ENCODE measurements around the gene ATAD2B. TPM values are rescaled to one million over a fixed set of nuclear protein-coding genes. Genes with fewer than 3 reads are reported as not detected.
"Not testable (repeated sequence)": the region's sequence is repeated elsewhere in the genome, so short reads cannot be mapped to it uniquely, and the experiment has no call there.

The ATAD2B gene
- total RNA-seq, 1 experiment from 2014 or later = 19.7 TPM

DNA sequence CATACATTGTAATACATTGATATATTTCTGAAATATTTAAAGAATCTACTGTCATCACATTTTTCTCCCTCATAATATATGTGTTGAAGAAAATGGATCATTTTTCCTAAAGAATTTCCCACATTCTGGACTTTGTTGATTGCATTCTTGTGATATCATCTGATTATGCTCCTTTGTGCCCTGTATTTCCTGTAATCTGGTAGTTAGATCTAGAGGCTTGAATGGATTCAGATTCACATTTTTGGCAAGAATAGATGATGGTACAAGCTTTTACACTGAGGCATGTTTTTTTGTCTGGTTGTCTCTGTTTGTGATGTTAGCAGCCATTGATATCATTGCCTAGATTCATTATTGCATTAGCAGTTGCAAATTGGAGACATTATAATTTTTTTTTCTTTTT is 26.7 kb upstream of the ATAD2B start:
- BruUV-seq (replicated peaks) = no TSS peak
- H3K4me1 Mint-ChIP-seq (ENCODE audit: insufficient read depth, unreplicated experiment) = no peaks in the 10 kb centered on the region
- no peak for DNase-seq (ENCODE audit: unreplicated experiment)
- H3K9me3 Mint-ChIP-seq (ENCODE audit: unreplicated experiment) = no peaks in the 10 kb centered on the region
- CTCF ChIA-PET = no interaction called here
- H3K36me3 Mint-ChIP-seq (ENCODE audit: insufficient read depth, unreplicated experiment) = no peaks in the 10 kb centered on the region
- intact Hi-C loops (cut with micrococcal nuclease) = no loop called here
- no peak overlapping the region for H3K4me3 Mint-ChIP-seq (ENCODE audit: unreplicated experiment)
- no peaks in the 10 kb centered on the region for H3K27me3 Mint-ChIP-seq (ENCODE audit: insufficient read depth, unreplicated experiment)
- no peak overlapping the region for H3K27ac Mint-ChIP-seq (ENCODE audit: low read depth, unreplicated experiment)
- TF ChIP-seq, protein P1, sequence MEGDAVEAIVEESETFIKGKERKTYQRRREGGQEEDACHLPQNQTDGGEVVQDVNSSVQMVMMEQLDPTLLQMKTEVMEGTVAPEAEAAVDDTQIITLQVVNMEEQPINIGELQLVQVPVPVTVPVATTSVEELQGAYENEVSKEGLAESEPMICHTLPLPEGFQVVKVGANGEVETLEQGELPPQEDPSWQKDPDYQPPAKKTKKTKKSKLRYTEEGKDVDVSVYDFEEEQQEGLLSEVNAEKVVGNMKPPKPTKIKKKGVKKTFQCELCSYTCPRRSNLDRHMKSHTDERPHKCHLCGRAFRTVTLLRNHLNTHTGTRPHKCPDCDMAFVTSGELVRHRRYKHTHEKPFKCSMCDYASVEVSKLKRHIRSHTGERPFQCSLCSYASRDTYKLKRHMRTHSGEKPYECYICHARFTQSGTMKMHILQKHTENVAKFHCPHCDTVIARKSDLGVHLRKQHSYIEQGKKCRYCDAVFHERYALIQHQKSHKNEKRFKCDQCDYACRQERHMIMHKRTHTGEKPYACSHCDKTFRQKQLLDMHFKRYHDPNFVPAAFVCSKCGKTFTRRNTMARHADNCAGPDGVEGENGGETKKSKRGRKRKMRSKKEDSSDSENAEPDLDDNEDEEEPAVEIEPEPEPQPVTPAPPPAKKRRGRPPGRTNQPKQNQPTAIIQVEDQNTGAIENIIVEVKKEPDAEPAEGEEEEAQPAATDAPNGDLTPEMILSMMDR (IDR thresholded peaks at IDR 0.05; ENCODE audit: unreplicated experiment) = no peak
- POLR2A ChIA-PET = interaction anchor here (1.3 kb wide), 1 partner anchor 27 kb away, joined by 5 read pairs; the partner anchor contains the start of gene ATAD2B

DNA sequence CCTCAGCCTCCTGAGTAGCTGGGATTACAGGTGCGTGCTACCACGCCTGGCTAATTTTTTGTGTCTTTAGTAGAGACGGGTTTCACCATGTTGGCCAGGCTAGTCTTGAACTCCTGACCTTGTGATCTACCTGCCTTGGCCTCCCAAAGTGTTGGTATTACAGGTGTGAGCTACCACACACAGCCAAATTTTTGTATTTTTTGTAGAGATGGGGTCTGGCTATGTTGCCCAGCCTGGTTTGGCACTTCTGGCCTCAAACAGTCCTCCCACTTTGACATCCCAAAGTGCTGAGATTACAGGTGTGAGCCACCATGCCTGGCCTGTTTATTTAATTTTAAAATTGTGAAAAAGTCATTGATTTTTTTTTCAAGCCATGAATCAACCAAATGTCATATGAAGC is 25.6 kb upstream of the ATAD2B start:
- H3K9me3 Mint-ChIP-seq (ENCODE audit: unreplicated experiment); H3K4me3 Mint-ChIP-seq (ENCODE audit: unreplicated experiment); H3K4me1 Mint-ChIP-seq (ENCODE audit: insufficient read depth, unreplicated experiment); DNase-seq (ENCODE audit: unreplicated experiment); intact Hi-C loops (cut with micrococcal nuclease); H3K36me3 Mint-ChIP-seq (ENCODE audit: insufficient read depth, unreplicated experiment); H3K27ac Mint-ChIP-seq (ENCODE audit: low read depth, unreplicated experiment); H3K27me3 Mint-ChIP-seq (ENCODE audit: insufficient read depth, unreplicated experiment); BruUV-seq (replicated peaks): not testable (repeated sequence)
- ChIA-PET CTCF (interaction anchor here (0.8 kb wide), 1 partner anchor 25 kb away, joined by 5 read pairs; the partner anchor contains the start of gene ATAD2B), POLR2A (interaction anchor here (4.4 kb wide), 1 partner anchor 11 kb away, joined by 20 read pairs; the partner anchor contains the start of gene UBXN2A)

DNA sequence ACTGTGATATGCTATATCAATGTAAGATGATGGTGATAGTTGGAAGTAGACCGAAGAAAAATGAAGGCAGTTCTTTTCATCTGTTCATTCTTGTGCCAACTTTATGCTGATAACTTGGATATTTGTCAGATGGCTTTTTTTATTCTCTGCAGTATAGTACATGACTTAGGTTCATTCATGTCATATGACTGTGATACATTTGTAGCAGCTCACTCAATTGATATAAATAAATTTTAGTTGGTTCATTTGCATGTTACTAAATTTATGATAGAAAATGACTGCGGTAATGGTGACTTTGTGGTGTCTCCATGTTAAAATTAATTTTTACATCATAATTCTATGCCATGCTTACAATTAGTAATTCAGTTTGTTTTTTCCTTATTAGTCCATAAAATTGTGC is 20.4 kb upstream of the ATAD2B start:
- POLR2A ChIA-PET = no interaction called here
- H3K9me3 Mint-ChIP-seq (ENCODE audit: unreplicated experiment) = no peaks in the 10 kb centered on the region
- peaks cover 13% of the 10 kb centered on the region for H3K36me3 Mint-ChIP-seq (ENCODE audit: insufficient read depth, unreplicated experiment)
- intact Hi-C loops (cut with micrococcal nuclease) = no loop called here
- no peak for DNase-seq (ENCODE audit: unreplicated experiment)
- H3K27me3 Mint-ChIP-seq (ENCODE audit: insufficient read depth, unreplicated experiment) = no peaks in the 10 kb centered on the region
- TF ChIP-seq, protein P1 (IDR thresholded peaks at IDR 0.05; ENCODE audit: unreplicated experiment) = no peak
- H3K4me1 Mint-ChIP-seq (ENCODE audit: insufficient read depth, unreplicated experiment) = peaks cover 9% of the 10 kb centered on the region
- no peak overlapping the region for H3K4me3 Mint-ChIP-seq (ENCODE audit: unreplicated experiment)
- CTCF ChIA-PET = interaction anchor here (1.7 kb wide), 1 partner anchor 21 kb away, joined by 5 read pairs; the partner anchor contains the start of gene ATAD2B
- H3K27ac Mint-ChIP-seq (ENCODE audit: low read depth, unreplicated experiment) = no peak overlapping the region
- BruUV-seq (replicated peaks) = no TSS peak

DNA sequence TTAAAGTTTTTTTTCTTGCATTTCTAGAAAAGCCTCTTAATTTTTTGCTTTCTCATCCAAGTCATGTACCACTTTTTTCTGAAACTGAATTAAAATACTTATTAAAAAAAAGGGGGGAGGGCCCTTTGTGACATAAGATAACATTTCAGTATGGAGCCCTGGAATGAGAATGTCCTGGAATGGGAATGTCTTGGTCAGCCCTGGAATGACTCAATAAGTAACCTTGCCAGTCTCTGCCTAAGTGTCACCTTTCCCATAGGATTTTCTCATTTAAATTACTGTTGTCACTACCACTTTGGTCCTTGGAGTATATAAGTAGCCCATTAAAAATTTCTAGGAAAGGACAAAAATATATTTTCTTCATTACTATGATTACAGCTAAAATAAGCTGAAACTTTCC is 18.1 kb upstream of the ATAD2B start:
- POLR2A ChIA-PET = interaction anchor here (1.0 to 1.4 kb wide), 2 partner anchors 17 to 19 kb away, joined by 3 to 8 read pairs; partner anchors contain the start of gene ATAD2B
- peaks cover 17% of the 10 kb centered on the region for H3K4me1 Mint-ChIP-seq (ENCODE audit: insufficient read depth, unreplicated experiment)
- H3K9me3 Mint-ChIP-seq (ENCODE audit: unreplicated experiment) = no peaks in the 10 kb centered on the region
- H3K27ac Mint-ChIP-seq (ENCODE audit: low read depth, unreplicated experiment) = peak overlapping the region; percentile 33
- peaks cover 13% of the 10 kb centered on the region for H3K36me3 Mint-ChIP-seq (ENCODE audit: insufficient read depth, unreplicated experiment)
- CTCF ChIA-PET = interaction anchor here (0.7 to 1.4 kb wide), 3 partner anchors 17 to 139 kb away, joined by 3 to 4 read pairs (median 3); partner anchors contain the start of gene TP53I3
- BruUV-seq (replicated peaks) = no TSS peak
- no peak for DNase-seq (ENCODE audit: unreplicated experiment)
- no peak overlapping the region for H3K4me3 Mint-ChIP-seq (ENCODE audit: unreplicated experiment)
- TF ChIP-seq, protein P1 (IDR thresholded peaks at IDR 0.05; ENCODE audit: unreplicated experiment) = no peak
- H3K27me3 Mint-ChIP-seq (ENCODE audit: insufficient read depth, unreplicated experiment) = no peaks in the 10 kb centered on the region
- intact Hi-C loops (cut with micrococcal nuclease) = loop anchor here (5.0 kb wide), 1 partner anchor 137 kb away; the partner anchor contains the start of gene TP53I3

All from MCF 10A (cell line).